ENCODE measurements around the gene SORBS2.

DNA sequence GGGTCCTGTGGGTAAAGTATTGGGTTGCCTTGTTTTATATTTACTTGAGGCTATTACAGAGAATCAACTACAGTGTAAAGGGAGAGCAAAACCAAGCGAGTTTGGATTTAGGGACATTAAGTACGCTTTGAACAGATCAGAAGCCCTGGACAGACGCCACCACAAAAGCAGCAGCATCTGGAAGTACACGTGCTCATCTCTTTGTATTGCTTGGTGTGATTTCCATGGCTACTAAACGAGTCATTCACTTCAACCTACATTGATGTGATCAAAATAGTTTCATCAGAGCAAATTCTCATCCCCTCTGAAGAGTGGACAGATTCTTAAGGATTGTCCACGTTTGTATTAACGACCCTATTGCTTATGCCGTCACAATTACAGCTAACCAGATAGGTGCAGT is 85.1 kb downstream of the SORBS2 start:
- TF ChIP-seq, protein P1, sequence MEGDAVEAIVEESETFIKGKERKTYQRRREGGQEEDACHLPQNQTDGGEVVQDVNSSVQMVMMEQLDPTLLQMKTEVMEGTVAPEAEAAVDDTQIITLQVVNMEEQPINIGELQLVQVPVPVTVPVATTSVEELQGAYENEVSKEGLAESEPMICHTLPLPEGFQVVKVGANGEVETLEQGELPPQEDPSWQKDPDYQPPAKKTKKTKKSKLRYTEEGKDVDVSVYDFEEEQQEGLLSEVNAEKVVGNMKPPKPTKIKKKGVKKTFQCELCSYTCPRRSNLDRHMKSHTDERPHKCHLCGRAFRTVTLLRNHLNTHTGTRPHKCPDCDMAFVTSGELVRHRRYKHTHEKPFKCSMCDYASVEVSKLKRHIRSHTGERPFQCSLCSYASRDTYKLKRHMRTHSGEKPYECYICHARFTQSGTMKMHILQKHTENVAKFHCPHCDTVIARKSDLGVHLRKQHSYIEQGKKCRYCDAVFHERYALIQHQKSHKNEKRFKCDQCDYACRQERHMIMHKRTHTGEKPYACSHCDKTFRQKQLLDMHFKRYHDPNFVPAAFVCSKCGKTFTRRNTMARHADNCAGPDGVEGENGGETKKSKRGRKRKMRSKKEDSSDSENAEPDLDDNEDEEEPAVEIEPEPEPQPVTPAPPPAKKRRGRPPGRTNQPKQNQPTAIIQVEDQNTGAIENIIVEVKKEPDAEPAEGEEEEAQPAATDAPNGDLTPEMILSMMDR (IDR thresholded peaks at IDR 0.05): no peak
- no peak for TF ChIP-seq POLR2A (IDR thresholded peaks at IDR 0.05)

Data from uterus (tissue), 2 donors.